GM19238 (cell line): ENCODE data around the gene OR4C6.

ENCODE experiments used
- DNase-seq: peaks from one replicate; pipeline ENCODE4 v3.0.0; 2011; ENCODE audit warnings: low spot score; ENCODE audit not compliant: insufficient read length

Gene OR4C6

GRCh38 chr11:55661901-55662300, at the start of gene OR4C6:
Gene OR4C6, plus strand, starts transcription at chr11:55662201. Its CDS starts 2,966 bp downstream, at chr11:55665167.
- DNase-seq, result no peak

- no peak for DNase-seq
Observed at GRCh38 chr11:55624531-55624930, 37.5 kb upstream of the OR4C6 start.

- no peak for DNase-seq
Observed at GRCh38 chr11:55634813-55635212, 27.2 kb upstream of the OR4C6 start, which contains the start of gene OR4P4. Gene OR4P4, plus strand, starts transcription at chr11:55635113.

- no peak for DNase-seq
Observed at GRCh38 chr11:55648027-55648426, 14.0 kb upstream of the OR4C6 start, which contains the start of gene OR4S2. Gene OR4S2, plus strand, starts transcription at chr11:55648327. Its CDS starts 2,577 bp downstream, at chr11:55650904.

GRCh38 chr11:55652560-55652959, 9.4 kb upstream of the OR4C6 start:
- no peak for DNase-seq

GRCh38 chr11:55655096-55655495, 6.9 kb upstream of the OR4C6 start:
- no peak for DNase-seq

GRCh38 chr11:55658031-55658573, 3.9 kb upstream of the OR4C6 start:
- peak; percentile 10 for DNase-seq

- DNase-seq, result no peak
Observed at GRCh38 chr11:55658608-55659007, 3.4 kb upstream of the OR4C6 start.

GRCh38 chr11:55669376-55669775, 7.4 kb downstream of the OR4C6 start:
- no peak for DNase-seq

GRCh38 chr11:55673860-55674259, 11.9 kb downstream of the OR4C6 start:
- no peak for DNase-seq

- no peak for DNase-seq
Observed at GRCh38 chr11:55697817-55698216, 35.8 kb downstream of the OR4C6 start.

- DNase-seq, result no peak
Observed at GRCh38 chr11:55701429-55701828, 39.4 kb downstream of the OR4C6 start.

GRCh38 chr11:55707029-55707428, 45.0 kb downstream of the OR4C6 start:
- no peak for DNase-seq

GRCh38 chr11:55714982-55715888, 53.2 kb downstream of the OR4C6 start:
- DNase-seq, result no peak
